ENCODE data around the gene SESN1. TPM values are rescaled to one million over a fixed set of nuclear protein-coding genes. Genes with fewer than 3 reads are reported as not detected.

SESN1 gene
- total RNA-seq, 1 experiment from 2014 or later: 17.5 TPM

DNA sequence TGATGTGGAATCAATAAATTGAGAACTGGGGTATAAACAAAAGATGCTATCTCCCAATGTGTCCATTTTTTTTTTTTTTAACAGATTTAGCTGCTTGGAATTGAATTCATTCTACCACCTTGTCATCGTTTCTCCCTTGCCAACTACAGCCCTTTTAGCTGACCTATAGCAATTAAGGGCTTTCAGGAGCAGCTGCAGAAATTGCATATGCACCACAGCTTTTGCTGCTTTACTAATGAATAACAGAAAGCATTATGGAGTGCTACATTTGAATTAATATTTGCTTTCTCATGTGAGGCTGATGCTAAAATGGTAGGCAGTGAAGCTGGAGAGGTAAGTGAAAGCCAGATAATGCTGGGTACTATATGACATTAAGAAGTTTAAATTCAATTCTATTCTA, 5.7 kb downstream of the SESN1 start:
- Histone ChIP-seq H3K4me1 (ENCODE audit: insufficient read depth, low read length) (no peaks in the 10 kb centered on the region), H2BK12ac (ENCODE audit: insufficient read length, low read depth, low read length) (no peak overlapping the region), H3K9ac (ENCODE audit: extremely low read depth, insufficient read length, low read length) (no peak overlapping the region), H4K5ac (ENCODE audit: insufficient read length, low read depth, low read length) (no peak overlapping the region), H2AK5ac (ENCODE audit: insufficient read length, low read length) (no peak overlapping the region), H4K91ac (ENCODE audit: insufficient read length, low read depth, low read length) (no peak overlapping the region), H3K9me3 (ENCODE audit: control insufficient read depth, low read depth, low read length) (no peaks in the 10 kb centered on the region), H3K23ac (ENCODE audit: insufficient read length, low read depth, low read length) (no peak overlapping the region), H3T11ph (ENCODE audit: low read length) (no peak overlapping the region), H2BK120ac (ENCODE audit: low read depth, low read length, poor library complexity, severe bottlenecking) (no peak overlapping the region), H3K27me3 (ENCODE audit: insufficient read depth, low read length) (no peaks in the 10 kb centered on the region), H4K8ac (replicated peaks; ENCODE audit: insufficient read length, low read depth, low read length) (no peak overlapping the region), H2AFZ (ENCODE audit: low read length) (no peak overlapping the region), H3K14ac (ENCODE audit: insufficient read depth, low read length) (no peak overlapping the region), H3K4me2 (ENCODE audit: insufficient read depth, insufficient read length, low read length) (no peak overlapping the region), H3K23me2 (ENCODE audit: insufficient read length, low read depth, low read length, poor library complexity, severe bottlenecking) (peaks cover 3% of the 10 kb centered on the region), H3K79me1 (ENCODE audit: insufficient read depth, low read depth, low read length, poor library complexity, severe bottlenecking) (no peaks in the 10 kb centered on the region), H4K20me1 (ENCODE audit: control insufficient read depth, insufficient read depth, insufficient read length) (no peaks in the 10 kb centered on the region), H2BK5ac (ENCODE audit: insufficient read length, low read length) (no peak overlapping the region), H3K4ac (ENCODE audit: low read depth, low read length) (no peak overlapping the region), H3K79me2 (ENCODE audit: insufficient read depth, low read length) (no peaks in the 10 kb centered on the region), H3K18ac (ENCODE audit: insufficient read length, low read depth, low read length) (no peak overlapping the region), H3K56ac (ENCODE audit: insufficient read length, low read depth, low read length) (no peak overlapping the region), H2BK20ac (ENCODE audit: low read depth, low read length, poor library complexity, severe bottlenecking) (no peak overlapping the region), H2BK15ac (ENCODE audit: low read depth, low read length) (no peak overlapping the region), H3K27ac (ENCODE audit: insufficient read length, low read depth, low read length) (no peak overlapping the region)
- Mint-ChIP-seq H3K27me3 (ENCODE audit: low read depth) (no peaks in the 10 kb centered on the region), H3K27ac (no peak overlapping the region), H3K36me3 (ENCODE audit: insufficient read depth in 1 of 3, low read depth in 3 of 3) (peaks cover 0 to 3% (median 0%) of the 10 kb centered on the region in 3 experiments; a peak in 1 of 7 replicates), H3K9me3 (no peaks in the 10 kb centered on the region), H3K4me1 (peaks cover 24 to 33% of the 10 kb centered on the region in 2 experiments), H3K4me3 (no peak overlapping the region)
- TF ChIP-seq, protein P1, sequence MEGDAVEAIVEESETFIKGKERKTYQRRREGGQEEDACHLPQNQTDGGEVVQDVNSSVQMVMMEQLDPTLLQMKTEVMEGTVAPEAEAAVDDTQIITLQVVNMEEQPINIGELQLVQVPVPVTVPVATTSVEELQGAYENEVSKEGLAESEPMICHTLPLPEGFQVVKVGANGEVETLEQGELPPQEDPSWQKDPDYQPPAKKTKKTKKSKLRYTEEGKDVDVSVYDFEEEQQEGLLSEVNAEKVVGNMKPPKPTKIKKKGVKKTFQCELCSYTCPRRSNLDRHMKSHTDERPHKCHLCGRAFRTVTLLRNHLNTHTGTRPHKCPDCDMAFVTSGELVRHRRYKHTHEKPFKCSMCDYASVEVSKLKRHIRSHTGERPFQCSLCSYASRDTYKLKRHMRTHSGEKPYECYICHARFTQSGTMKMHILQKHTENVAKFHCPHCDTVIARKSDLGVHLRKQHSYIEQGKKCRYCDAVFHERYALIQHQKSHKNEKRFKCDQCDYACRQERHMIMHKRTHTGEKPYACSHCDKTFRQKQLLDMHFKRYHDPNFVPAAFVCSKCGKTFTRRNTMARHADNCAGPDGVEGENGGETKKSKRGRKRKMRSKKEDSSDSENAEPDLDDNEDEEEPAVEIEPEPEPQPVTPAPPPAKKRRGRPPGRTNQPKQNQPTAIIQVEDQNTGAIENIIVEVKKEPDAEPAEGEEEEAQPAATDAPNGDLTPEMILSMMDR (conservative IDR thresholded peaks at IDR 0.05): no peak
- no CpG with 5 or more reads among the region's 1 CpG for WGBS (ENCODE audit: extremely low coverage, insufficient read length, low lambda C conversion rate)
- no peak for DNase-seq

All from H9 (cell line).